GM23248 (cell line): ENCODE data around the gene ANXA6. TPM values are rescaled to one million over a fixed set of nuclear protein-coding genes. Genes with fewer than 3 reads are reported as not detected.

Source experiments
- DNase-seq: peaks from one replicate; pipeline ENCODE4 v3.0.0-alpha.2; 2015
- H2AFZ ChIP-seq: fragments of 200-600 bp; sonication (generic); 2 replicates; pipeline ENCODE4 v1.6.1; 2016; ENCODE audit warnings: antibody characterized with exemption
- H3F3A ChIP-seq: fragments of 200-600 bp; sonication (generic); 2 replicates; pipeline ENCODE4 v1.6.1; 2016; ENCODE audit warnings: mild to moderate bottlenecking, antibody characterized with exemption, mixed run types; ENCODE audit not compliant: insufficient read depth
- H3K27ac ChIP-seq: fragments of 200-600 bp; sonication (generic); 2 replicates; pipeline ENCODE4 v1.5.1; 2016; ENCODE audit warnings: mild to moderate bottlenecking
- H3K27me3 ChIP-seq: fragments of 200-600 bp; sonication (generic); replicated peaks from 2 replicates; pipeline ENCODE4 v1.6.1; 2016; ENCODE audit warnings: mild to moderate bottlenecking; ENCODE audit not compliant: insufficient read depth
- H3K36me3 ChIP-seq: fragments of 200-600 bp; sonication (generic); 2 replicates; pipeline ENCODE4 v1.6.1; 2016; ENCODE audit warnings: low read depth, mild to moderate bottlenecking
- H3K4me1 ChIP-seq: fragments of 200-600 bp; sonication (generic); 2 replicates; pipeline ENCODE4 v1.6.1; 2016; ENCODE audit warnings: mild to moderate bottlenecking; ENCODE audit not compliant: insufficient read depth
- H3K4me2 ChIP-seq: fragments of 200-600 bp; sonication (generic); one replicate; pipeline ENCODE4 v1.6.1; 2016; ENCODE audit warnings: mild to moderate bottlenecking; ENCODE audit not compliant: unreplicated experiment
- H3K4me3 ChIP-seq: fragments of 200-600 bp; sonication (generic); 2 replicates; pipeline ENCODE4 v1.5.1; 2016; ENCODE audit warnings: mild to moderate bottlenecking
- H3K79me2 ChIP-seq: fragments of 200-600 bp; sonication (generic); 2 replicates; pipeline ENCODE4 v1.6.1; 2016; ENCODE audit warnings: mild to moderate bottlenecking; ENCODE audit not compliant: insufficient read depth
- H3K9ac ChIP-seq: fragments of 200-600 bp; sonication (generic); 2 replicates; pipeline ENCODE4 v1.6.1; 2016; ENCODE audit warnings: mild to moderate bottlenecking
- H3K9me2 ChIP-seq: fragments of 200-600 bp; sonication (generic); 2 replicates; pipeline ENCODE4 v1.6.1; 2016; ENCODE audit warnings: mixed run types, mild to moderate bottlenecking, moderate library complexity; ENCODE audit not compliant: insufficient read depth
- H3K9me3 ChIP-seq: fragments of 200-600 bp; sonication (generic); one replicate; pipeline ENCODE4 v1.6.1; 2017; ENCODE audit warnings: low read depth
- H4K20me1 ChIP-seq: fragments of 200-600 bp; sonication (generic); 2 replicates; pipeline ENCODE4 v1.6.0; 2016; ENCODE audit not compliant: insufficient read depth
- EZH2 ChIP-seq: fragments of 200-600 bp; sonication (generic); IDR thresholded peaks from 2 replicates; pipeline ENCODE4 v1.6.1; 2018; ENCODE audit warnings: antibody characterized with exemption, mild to moderate bottlenecking; ENCODE audit not compliant: insufficient read depth, poor library complexity, severe bottlenecking
- EZH2phosphoT487 ChIP-seq: fragments of 200-600 bp; sonication (generic); IDR thresholded peaks from 2 replicates; pipeline ENCODE4 v1.6.1; 2018; ENCODE audit warnings: antibody characterized with exemption, moderate library complexity, mild to moderate bottlenecking, low read depth; ENCODE audit not compliant: insufficient read depth
- WGBS, 2 experiments: methylation state at CpG; one replicate each; pipeline ENCODE4 v1.1.6; 2015 to 2017; ENCODE audit warnings: low lambda C conversion rate in 2 of 2, low coverage in 1 of 2; ENCODE audit errors: missing lambda C conversion rate in 2 of 2; 5-methylcytosine and 5-hydroxymethylcytosine counted together
- in situ Hi-C: fragments of 300-500 bp; cut with MboI; formaldehyde crosslinking; loops from 2 replicates; pipeline ENCODE4 v1.15.0; 2020
- polyA plus RNA-seq: library from polyadenylated mRNA; unstranded; fragments of >200 nt; fragmentation: Nextera tagmentation; extraction: Ambion mirVana; gene quantifications from 2 replicates; pipeline ENCODE4 v1.2.1, GENCODE V29; 2016
- total RNA-seq: library from RNA; depleted of rRNA; stranded (reverse); fragments of >200 nt; shearing (Covaris generic); gene quantifications from 2 replicates; pipeline ENCODE4 v1.2.3, GENCODE V29; 2014

Gene ANXA6
- total and polyA plus RNA-seq, 2 experiments from 2014 or later, result 183 to 409 TPM

DNA sequence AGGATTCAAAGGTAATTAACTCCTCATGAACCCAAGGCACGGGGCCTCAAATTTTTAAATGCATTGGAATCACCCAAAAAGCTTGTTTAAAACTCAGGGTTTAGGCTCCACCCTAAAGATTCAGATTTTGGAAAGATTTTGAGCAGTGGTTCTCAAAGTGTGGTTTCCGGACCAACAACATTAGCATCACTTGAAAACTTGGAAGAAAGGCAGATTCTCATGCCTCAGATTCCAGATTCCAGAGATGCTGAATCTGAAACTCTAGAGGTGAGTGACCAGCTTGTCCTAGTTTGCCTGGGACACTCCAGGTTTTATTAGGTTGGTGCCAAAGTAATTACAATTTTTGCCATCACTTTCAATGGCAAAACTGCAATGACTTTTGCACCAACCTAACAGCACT, 52.0 kb downstream of the ANXA6 start:
- no peak overlapping the region for H2AFZ ChIP-seq
- H3K4me2 ChIP-seq, result no peak overlapping the region
- H3K9me3 ChIP-seq, result no peaks in the 10 kb centered on the region
- no peak for DNase-seq
- no peaks in the 10 kb centered on the region for H4K20me1 ChIP-seq
- no peak for TF ChIP-seq EZH2phosphoT487
- TF ChIP-seq EZH2, result no peak
- H3K9me2 ChIP-seq, result no peaks in the 10 kb centered on the region
- peaks cover 57% of the 10 kb centered on the region for H3K36me3 ChIP-seq
- H3K79me2 ChIP-seq, result no peaks in the 10 kb centered on the region
- H3F3A ChIP-seq, result peaks cover 29% of the 10 kb centered on the region
- H3K4me1 ChIP-seq, result peaks cover 15% of the 10 kb centered on the region; the same call in 1 of the 2 replicates
- peak overlapping the region; percentile 38 for H3K27ac ChIP-seq
- no peak overlapping the region for H3K4me3 ChIP-seq
- 39 to 58% methylated on average over 2 of the region's 2 CpGs for WGBS, 2 experiments
- H3K9ac ChIP-seq, result no peak overlapping the region
- no peaks in the 10 kb centered on the region for H3K27me3 ChIP-seq
- in situ Hi-C loops, result no loop called here

DNA sequence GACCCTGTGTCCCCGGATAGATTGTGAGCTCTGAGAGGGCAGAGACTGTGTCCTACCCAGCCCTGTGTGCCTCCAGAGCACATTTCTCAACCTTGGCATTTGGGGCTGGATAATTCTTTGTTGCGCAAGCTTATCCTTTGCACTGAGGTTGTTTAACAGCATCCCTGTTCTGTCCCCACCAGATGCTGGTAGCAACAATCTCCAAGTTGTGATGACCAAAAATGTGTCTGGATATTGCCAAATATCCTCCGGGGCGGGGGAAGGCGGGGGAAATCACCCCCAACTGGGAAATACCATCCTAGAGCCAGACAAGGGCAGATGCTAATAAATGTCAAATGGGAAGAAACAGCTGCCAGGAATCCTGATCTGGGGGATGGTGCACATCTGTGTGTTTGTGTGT, 52.8 kb downstream of the ANXA6 start:
- Histone ChIP-seq H3K9ac (peak overlapping the region; percentile 38; the same call in 1 of the 2 replicates), H3K4me1 (peaks cover 15% of the 10 kb centered on the region; the same call in 1 of the 2 replicates), H2AFZ (no peak overlapping the region), H4K20me1 (no peaks in the 10 kb centered on the region), H3K79me2 (no peaks in the 10 kb centered on the region), H3K27me3 (no peaks in the 10 kb centered on the region), H3K9me2 (no peaks in the 10 kb centered on the region), H3K4me3 (no peak overlapping the region), H3K36me3 (peaks cover 54% of the 10 kb centered on the region), H3F3A (peaks cover 35% of the 10 kb centered on the region), H3K27ac (peak overlapping the region; percentile 66), H3K9me3 (no peaks in the 10 kb centered on the region), H3K4me2 (peak overlapping the region; percentile 50)
- 26 to 37% methylated on average over 5 of the region's 5 CpGs for WGBS, 2 experiments
- peak; percentile 86 for DNase-seq
- in situ Hi-C loops, result no loop called here
- TF ChIP-seq EZH2phosphoT487 (no peak), EZH2 (no peak)

DNA sequence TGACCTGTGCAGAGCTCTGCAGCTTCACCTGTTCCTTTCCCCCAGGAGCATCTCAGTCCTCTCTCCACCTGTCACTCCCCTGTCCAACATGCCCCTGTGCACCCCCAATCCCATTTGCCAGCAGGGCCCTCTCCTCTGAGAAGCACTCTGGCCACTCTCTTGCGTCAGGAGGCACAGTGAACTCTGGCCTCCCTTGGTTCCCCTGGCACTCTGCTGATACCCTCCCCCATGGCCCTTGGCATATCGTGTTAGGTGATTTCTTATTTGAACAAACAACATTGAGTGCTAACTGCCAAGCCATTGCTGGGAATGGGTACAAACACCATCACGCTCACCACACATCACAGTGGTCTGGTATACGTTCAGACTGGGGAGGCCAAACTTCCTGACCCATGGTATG, 55.8 kb downstream of the ANXA6 start:
- H3K9ac ChIP-seq, result no peak overlapping the region
- no peak overlapping the region for H3K4me3 ChIP-seq
- no peaks in the 10 kb centered on the region for H3K9me3 ChIP-seq
- TF ChIP-seq EZH2 (no peak), EZH2phosphoT487 (no peak)
- H3K79me2 ChIP-seq, result no peaks in the 10 kb centered on the region
- H3K36me3 ChIP-seq, result peaks cover 32% of the 10 kb centered on the region; the same call in 1 of the 2 replicates
- H4K20me1 ChIP-seq, result no peaks in the 10 kb centered on the region
- H3F3A ChIP-seq, result peaks cover 60% of the 10 kb centered on the region
- H3K4me1 ChIP-seq, result peaks cover 9% of the 10 kb centered on the region; the same call in 1 of the 2 replicates
- H3K9me2 ChIP-seq, result no peaks in the 10 kb centered on the region
- H3K27me3 ChIP-seq, result no peaks in the 10 kb centered on the region
- 89 to 90% methylated on average over 4 of the region's 4 CpGs for WGBS, 2 experiments
- DNase-seq, result no peak
- H3K4me2 ChIP-seq, result no peak overlapping the region
- no peak overlapping the region for H3K27ac ChIP-seq
- in situ Hi-C loops, result no loop called here
- H2AFZ ChIP-seq, result no peak overlapping the region

DNA sequence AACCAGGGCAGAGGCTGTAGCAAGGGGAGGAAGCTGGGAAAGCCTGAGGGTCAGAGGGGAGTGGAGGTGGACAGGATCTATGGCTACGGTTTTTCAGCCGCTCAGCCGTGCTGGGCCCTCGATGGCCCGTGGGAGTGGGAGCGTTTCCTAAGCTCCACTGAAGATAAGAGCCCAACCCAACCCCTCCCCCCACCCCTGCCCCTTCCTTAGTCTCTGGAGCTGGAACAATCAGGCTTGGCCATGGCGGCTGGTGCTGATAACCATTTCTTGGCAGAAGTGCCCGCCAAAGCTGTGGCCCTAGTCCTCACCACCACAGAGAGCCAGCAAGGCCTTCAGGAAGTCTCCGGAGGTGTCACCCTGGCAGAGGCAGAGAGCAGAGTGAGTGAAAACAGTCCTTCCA, 56.4 kb downstream of the ANXA6 start:
- Histone ChIP-seq H4K20me1 (no peaks in the 10 kb centered on the region), H2AFZ (no peak overlapping the region), H3K79me2 (no peaks in the 10 kb centered on the region), H3K4me2 (no peak overlapping the region), H3K9me2 (no peaks in the 10 kb centered on the region), H3K36me3 (peaks cover 31% of the 10 kb centered on the region; the same call in 1 of the 2 replicates), H3K27me3 (no peaks in the 10 kb centered on the region), H3K4me1 (peaks cover 9% of the 10 kb centered on the region; the same call in 1 of the 2 replicates), H3K4me3 (no peak overlapping the region), H3K9ac (no peak overlapping the region), H3F3A (peaks cover 62% of the 10 kb centered on the region), H3K9me3 (no peaks in the 10 kb centered on the region), H3K27ac (no peak overlapping the region)
- WGBS, 2 experiments, result 94 to 96% methylated on average over 9 of the region's 9 CpGs
- TF ChIP-seq EZH2 (no peak), EZH2phosphoT487 (no peak)
- no peak for DNase-seq
- in situ Hi-C loops, result no loop called here

DNA sequence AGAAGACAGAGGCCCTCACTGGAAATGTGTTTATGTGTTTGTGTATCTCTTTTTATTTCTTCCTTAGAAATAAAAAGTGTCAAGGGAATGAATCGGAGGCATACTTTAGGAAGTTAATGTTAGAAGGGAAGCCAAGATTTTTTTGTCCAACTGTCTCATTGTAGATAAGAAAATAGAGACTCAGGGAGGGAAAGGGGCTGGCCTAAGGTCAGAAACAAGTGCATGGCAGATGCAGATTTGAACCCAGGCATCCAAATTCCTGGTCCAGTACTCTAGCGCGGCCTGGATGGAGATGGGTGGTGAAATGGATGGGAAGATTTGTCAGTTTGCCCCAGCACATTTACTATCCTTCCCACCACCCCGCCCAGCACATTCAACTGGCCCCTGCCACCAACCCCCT, 56.9 kb downstream of the ANXA6 start:
- Histone ChIP-seq H3K4me2 (no peak overlapping the region), H3K4me1 (peaks cover 14% of the 10 kb centered on the region), H2AFZ (no peak overlapping the region), H3K79me2 (no peaks in the 10 kb centered on the region), H3F3A (peaks cover 62% of the 10 kb centered on the region), H3K27me3 (no peaks in the 10 kb centered on the region), H4K20me1 (no peaks in the 10 kb centered on the region), H3K9me3 (no peaks in the 10 kb centered on the region), H3K9me2 (no peaks in the 10 kb centered on the region), H3K4me3 (no peak overlapping the region), H3K27ac (no peak overlapping the region), H3K36me3 (peaks cover 31% of the 10 kb centered on the region; the same call in 1 of the 2 replicates), H3K9ac (no peak overlapping the region)
- no peak for DNase-seq
- in situ Hi-C loops, result no loop called here
- WGBS, 2 experiments, result 93 to 94% methylated on average over 4 of the region's 4 CpGs
- TF ChIP-seq EZH2phosphoT487 (no peak), EZH2 (no peak)
